GM19328 (cell line): Measurements from ENCODE around the gene C5orf15.
"Not testable (repeated sequence)": the region's sequence is repeated elsewhere in the genome, so short reads cannot be mapped to it uniquely, and the experiment has no call there.

Source experiments
- ATAC-seq: cut with Tn5 transposase; IDR thresholded peaks from one replicate; pipeline ENCODE4 v1.9.1; 2021; ENCODE audit warnings: mild to moderate bottlenecking, moderate library complexity; ENCODE audit not compliant: unreplicated experiment

Gene C5orf15

GRCh38 chr5:133938929-133939328, 29.5 kb downstream of the C5orf15 start:
- ATAC-seq = no peak

GRCh38 chr5:133938039-133938821, 30.2 kb downstream of the C5orf15 start:
- no peak for ATAC-seq

GRCh38 chr5:133937628-133938027, 30.8 kb downstream of the C5orf15 start:
- not testable (repeated sequence) for ATAC-seq

GRCh38 chr5:133936651-133937015, 31.8 kb downstream of the C5orf15 start:
- no peak for ATAC-seq

GRCh38 chr5:133935991-133936650, 32.3 kb downstream of the C5orf15 start:
- ATAC-seq = not testable (repeated sequence)

GRCh38 chr5:133935667-133935940, 32.8 kb downstream of the C5orf15 start:
- ATAC-seq = no peak

GRCh38 chr5:133934822-133935666, 33.4 kb downstream of the C5orf15 start:
- ATAC-seq = no peak

GRCh38 chr5:133934311-133934710, 34.1 kb downstream of the C5orf15 start:
- no peak for ATAC-seq

GRCh38 chr5:133933670-133934295, 34.6 kb downstream of the C5orf15 start:
- no peak for ATAC-seq

- no peak for ATAC-seq
Observed at GRCh38 chr5:133933169-133933509, 35.3 kb downstream of the C5orf15 start.

- ATAC-seq = no peak
Observed at GRCh38 chr5:133932441-133933168, 35.8 kb downstream of the C5orf15 start.

- ATAC-seq = no peak
Observed at GRCh38 chr5:133931546-133931945, 36.9 kb downstream of the C5orf15 start.

GRCh38 chr5:133930813-133931090, 37.7 kb downstream of the C5orf15 start:
- ATAC-seq = no peak

GRCh38 chr5:133930061-133930812, 38.2 kb downstream of the C5orf15 start:
- ATAC-seq = peak; percentile 48

- no peak for ATAC-seq
Observed at GRCh38 chr5:133928587-133929393, 39.6 kb downstream of the C5orf15 start.

- no peak for ATAC-seq
Observed at GRCh38 chr5:133927300-133928180, 40.9 kb downstream of the C5orf15 start.

- no peak for ATAC-seq
Observed at GRCh38 chr5:133926489-133927299, 41.7 kb downstream of the C5orf15 start.
